ENCODE measurements around the gene HIVEP1. TPM values are rescaled to one million over a fixed set of nuclear protein-coding genes. Genes with fewer than 3 reads are reported as not detected.

The HIVEP1 gene
- total RNA-seq, 6 experiments from 2014 or later = 13.2 to 23.3 (median 17.8) TPM

DNA sequence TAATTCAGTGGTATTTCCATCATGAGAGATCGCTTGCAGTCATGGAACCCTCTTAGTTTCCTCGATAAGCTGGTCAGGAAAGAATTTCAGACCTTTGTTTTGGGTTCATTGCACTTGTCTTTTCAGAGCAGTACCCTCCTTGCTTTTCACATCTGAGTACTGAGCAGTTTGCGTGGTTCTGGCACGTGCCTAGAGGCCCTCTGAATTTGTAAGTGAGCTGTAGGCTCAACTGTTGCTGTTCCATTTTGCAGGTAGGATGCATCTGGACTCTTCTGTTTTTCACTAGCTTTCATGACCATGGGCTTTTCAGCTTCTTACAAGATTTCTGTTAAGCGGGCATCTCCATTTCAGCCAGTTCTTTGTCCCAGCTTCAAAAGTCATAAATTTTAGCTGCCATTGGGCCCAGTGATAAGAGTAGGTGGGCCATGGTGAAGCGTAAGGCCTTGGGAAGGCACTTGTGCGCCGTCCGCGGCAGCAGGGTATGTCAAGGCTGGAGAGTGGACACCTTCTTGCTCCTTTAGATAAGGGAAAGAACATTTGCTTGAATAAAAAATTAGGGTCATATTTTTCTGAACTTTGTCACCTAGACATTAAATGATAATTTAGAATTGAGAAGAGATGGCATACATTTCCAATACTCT is 35.8 kb downstream of the HIVEP1 start:
- H3K4me3 ChIP-seq = no peak overlapping the region
- 83% methylated on average over 6 of the region's 10 CpGs for WGBS (ENCODE audit: insufficient coverage, low coverage, low lambda C conversion rate, missing lambda C conversion rate)
- no peak overlapping the region for H3K27ac ChIP-seq
- H3K4me1 ChIP-seq = peaks cover 0 to 18% (median 3%) of the 10 kb centered on the region in 4 donors
- TF ChIP-seq, protein P1, sequence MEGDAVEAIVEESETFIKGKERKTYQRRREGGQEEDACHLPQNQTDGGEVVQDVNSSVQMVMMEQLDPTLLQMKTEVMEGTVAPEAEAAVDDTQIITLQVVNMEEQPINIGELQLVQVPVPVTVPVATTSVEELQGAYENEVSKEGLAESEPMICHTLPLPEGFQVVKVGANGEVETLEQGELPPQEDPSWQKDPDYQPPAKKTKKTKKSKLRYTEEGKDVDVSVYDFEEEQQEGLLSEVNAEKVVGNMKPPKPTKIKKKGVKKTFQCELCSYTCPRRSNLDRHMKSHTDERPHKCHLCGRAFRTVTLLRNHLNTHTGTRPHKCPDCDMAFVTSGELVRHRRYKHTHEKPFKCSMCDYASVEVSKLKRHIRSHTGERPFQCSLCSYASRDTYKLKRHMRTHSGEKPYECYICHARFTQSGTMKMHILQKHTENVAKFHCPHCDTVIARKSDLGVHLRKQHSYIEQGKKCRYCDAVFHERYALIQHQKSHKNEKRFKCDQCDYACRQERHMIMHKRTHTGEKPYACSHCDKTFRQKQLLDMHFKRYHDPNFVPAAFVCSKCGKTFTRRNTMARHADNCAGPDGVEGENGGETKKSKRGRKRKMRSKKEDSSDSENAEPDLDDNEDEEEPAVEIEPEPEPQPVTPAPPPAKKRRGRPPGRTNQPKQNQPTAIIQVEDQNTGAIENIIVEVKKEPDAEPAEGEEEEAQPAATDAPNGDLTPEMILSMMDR (IDR thresholded peaks at IDR 0.05) = no peak
- TF ChIP-seq POLR2A (IDR thresholded peaks at IDR 0.05) = no peak
- DNase-seq = no peak
- no peaks in the 10 kb centered on the region for H3K9me3 ChIP-seq
- ATAC-seq = no peak
- H3K27me3 ChIP-seq = no peaks in the 10 kb centered on the region
- H3K36me3 ChIP-seq = no peaks in the 10 kb centered on the region
- intact Hi-C loops (cut with DNase I) = no loop called here

DNA sequence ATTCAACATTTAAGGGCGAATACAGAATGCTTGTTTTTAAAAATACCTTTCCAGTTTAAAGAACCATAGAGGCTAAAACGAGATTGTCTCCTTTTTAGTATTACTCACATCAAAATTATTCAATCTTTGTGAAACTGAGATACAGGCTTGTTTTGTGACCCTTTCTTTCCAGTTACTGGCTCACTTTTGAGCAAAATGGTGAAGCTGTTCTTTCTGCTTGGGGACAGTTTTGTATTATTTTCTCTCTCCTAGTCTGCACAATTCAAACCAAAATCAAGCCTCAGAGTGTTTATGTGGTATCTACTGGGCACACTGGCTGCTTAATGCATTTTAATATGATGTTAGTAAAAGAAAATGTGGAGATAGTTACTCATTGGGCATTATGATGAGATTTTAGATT is 36.5 kb downstream of the HIVEP1 start:
- no peak for ATAC-seq
- Histone ChIP-seq H3K36me3 (no peaks in the 10 kb centered on the region), H3K4me1 (peaks cover 0 to 18% (median 3%) of the 10 kb centered on the region in 4 donors), H3K9me3 (no peaks in the 10 kb centered on the region), H3K27me3 (no peaks in the 10 kb centered on the region), H3K4me3 (no peak overlapping the region), H3K27ac (no peak overlapping the region)
- 75% methylated on average over 2 of the region's 2 CpGs for WGBS (ENCODE audit: insufficient coverage, low coverage, low lambda C conversion rate, missing lambda C conversion rate)
- intact Hi-C loops (cut with DNase I) = no loop called here
- no peak for TF ChIP-seq POLR2A (IDR thresholded peaks at IDR 0.05)
- TF ChIP-seq, protein P1 (IDR thresholded peaks at IDR 0.05) = no peak
- no peak for DNase-seq

DNA sequence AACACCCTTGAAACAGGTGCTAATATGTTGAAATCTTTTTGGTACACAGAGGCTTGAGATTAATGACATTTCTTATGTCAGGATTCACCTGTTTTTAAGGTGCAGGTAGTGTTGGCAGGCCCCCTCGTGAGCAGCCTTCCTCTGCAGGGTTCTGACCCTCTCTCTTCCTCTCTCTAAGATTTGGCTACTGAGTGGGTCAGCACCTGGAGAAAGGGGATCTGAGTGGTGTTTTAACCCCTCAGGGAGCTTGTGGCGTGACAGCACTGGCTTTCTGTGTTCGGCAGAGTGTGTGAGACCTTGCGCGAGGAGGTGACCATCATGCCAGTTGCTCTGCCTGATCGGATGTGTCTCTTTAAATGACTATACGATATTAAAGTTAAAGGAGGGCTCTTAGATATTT is 37.1 kb downstream of the HIVEP1 start:
- Histone ChIP-seq H3K27ac (no peak overlapping the region), H3K9me3 (no peaks in the 10 kb centered on the region), H3K4me3 (no peak overlapping the region), H3K36me3 (no peaks in the 10 kb centered on the region), H3K27me3 (no peaks in the 10 kb centered on the region), H3K4me1 (peaks cover 0 to 12% (median 3%) of the 10 kb centered on the region in 4 donors)
- ATAC-seq (no peak), DNase-seq (no peak)
- TF ChIP-seq POLR2A (IDR thresholded peaks at IDR 0.05) = no peak
- TF ChIP-seq, protein P1 (IDR thresholded peaks at IDR 0.05) = no peak
- WGBS (ENCODE audit: insufficient coverage, low coverage, low lambda C conversion rate, missing lambda C conversion rate) = 89% methylated on average over 7 of the region's 7 CpGs
- intact Hi-C loops (cut with DNase I) = no loop called here

DNA sequence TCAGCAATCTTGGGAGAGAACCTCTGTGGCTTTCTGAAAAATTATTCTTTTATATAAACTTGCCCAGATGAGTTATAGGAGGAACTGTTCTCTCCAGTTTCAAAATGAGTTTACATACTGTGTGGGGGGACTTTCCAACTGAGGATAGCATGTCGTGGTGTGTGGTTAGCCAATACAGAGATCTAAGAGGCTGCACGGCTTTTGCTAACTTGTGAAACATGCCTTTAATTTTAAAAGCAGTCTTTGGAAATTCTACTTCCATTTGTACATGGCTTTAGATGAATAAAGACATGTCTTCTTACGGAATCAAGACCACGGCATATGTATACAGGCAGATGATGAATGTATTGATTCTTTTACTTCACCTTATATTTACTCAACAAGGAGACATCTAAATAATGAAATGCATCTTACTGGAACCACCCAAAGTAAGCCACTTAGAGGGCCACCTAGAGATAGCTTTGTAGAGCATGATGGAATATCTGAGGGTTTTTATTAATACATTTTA is 39.8 kb downstream of the HIVEP1 start:
- intact Hi-C loops (cut with DNase I) = no loop called here
- H3K4me3 ChIP-seq = no peak overlapping the region

More for the DNA sequence above, 39.8 kb downstream of the HIVEP1 start:
- WGBS (ENCODE audit: insufficient coverage, low coverage, low lambda C conversion rate, missing lambda C conversion rate) = 67% methylated on average over 4 of the region's 4 CpGs
- DNase-seq (no peak), ATAC-seq (peak; percentile 27 to 75 (median 63))
- Histone ChIP-seq H3K9me3 (no peaks in the 10 kb centered on the region), H3K36me3 (no peaks in the 10 kb centered on the region), H3K27ac (no peak overlapping the region), H3K27me3 (no peaks in the 10 kb centered on the region), H3K4me1 (no peaks in the 10 kb centered on the region)
- TF ChIP-seq, protein P1 (IDR thresholded peaks at IDR 0.05) = no peak

Data from right lobe of liver (tissue), 6 donors.